HUES6 (cell line): Measurements from ENCODE around the gene ZNF365.
"Not testable (repeated sequence)": the region's sequence is repeated elsewhere in the genome, so short reads cannot be mapped to it uniquely, and the experiment has no call there.

Experiments used
- H3K27ac ChIP-seq: 2 replicates; pipeline ENCODE4 v1.7.0; 2013; ENCODE audit warnings: low read depth, mild to moderate bottlenecking, low read length, inconsistent platforms
- H3K27me3 ChIP-seq: 2 replicates; pipeline ENCODE4 v1.6.1; 2013; ENCODE audit warnings: low read length; ENCODE audit not compliant: control insufficient read depth, insufficient read depth
- H3K36me3 ChIP-seq: 2 replicates; pipeline ENCODE4 v1.6.1; 2013; ENCODE audit warnings: low read length; ENCODE audit not compliant: control insufficient read depth, insufficient read depth
- H3K4me1 ChIP-seq: 2 replicates; pipeline ENCODE4 v1.6.1; 2013; ENCODE audit warnings: low read length; ENCODE audit not compliant: control insufficient read depth, insufficient read depth
- H3K4me3 ChIP-seq: 2 replicates; pipeline ENCODE4 v1.5.1; 2013; ENCODE audit warnings: low read depth, low read length
- H3K9ac ChIP-seq: one replicate; pipeline ENCODE4 v1.6.1; 2013; ENCODE audit warnings: mild to moderate bottlenecking, low read length
- H3K9me3 ChIP-seq: 2 replicates; pipeline ENCODE4 v1.6.1; 2013; ENCODE audit warnings: low read depth, low read length; ENCODE audit not compliant: control insufficient read depth, insufficient read depth

The ZNF365 gene

GRCh38 chr10:62390497-62391176 is 16.5 kb downstream of the ZNF365 start:
- H3K27ac ChIP-seq: no peak overlapping the region
- no peaks in the 10 kb centered on the region for H3K9me3 ChIP-seq
- no peaks in the 10 kb centered on the region for H3K36me3 ChIP-seq
- 0 out of 2 replicates have a peak, but pooled peaks cover 3% of the 10 kb centered on the region for H3K4me1 ChIP-seq
- no peak overlapping the region for H3K9ac ChIP-seq
- H3K27me3 ChIP-seq: no peaks in the 10 kb centered on the region
- H3K4me3 ChIP-seq: no peak overlapping the region

- Histone ChIP-seq H3K27me3 (no peaks in the 10 kb centered on the region), H3K4me3 (no peak overlapping the region), H3K27ac (no peak overlapping the region), H3K36me3 (no peaks in the 10 kb centered on the region), H3K9ac (no peak overlapping the region), H3K4me1 (0 out of 2 replicates have a peak, but pooled peaks cover 3% of the 10 kb centered on the region), H3K9me3 (no peaks in the 10 kb centered on the region)
Observed at GRCh38 chr10:62393237-62393636, 19.1 kb downstream of the ZNF365 start.

- Histone ChIP-seq H3K36me3 (no peaks in the 10 kb centered on the region), H3K4me1 (no peaks in the 10 kb centered on the region), H3K4me3 (no peak overlapping the region), H3K27me3 (no peaks in the 10 kb centered on the region), H3K9ac (no peak overlapping the region), H3K27ac (no peak overlapping the region), H3K9me3 (no peaks in the 10 kb centered on the region)
Observed at GRCh38 chr10:62394556-62395018, 20.4 kb downstream of the ZNF365 start.

- no peak overlapping the region for H3K27ac ChIP-seq
- no peak overlapping the region for H3K4me3 ChIP-seq
- H3K9ac ChIP-seq: no peak overlapping the region
- H3K9me3 ChIP-seq: no peaks in the 10 kb centered on the region
- H3K27me3 ChIP-seq: no peaks in the 10 kb centered on the region
- H3K4me1 ChIP-seq: no peaks in the 10 kb centered on the region
- H3K36me3 ChIP-seq: no peaks in the 10 kb centered on the region
Observed at GRCh38 chr10:62395892-62396291, 21.7 kb downstream of the ZNF365 start.

GRCh38 chr10:62396864-62397263 is 22.7 kb downstream of the ZNF365 start:
- Histone ChIP-seq H3K27me3 (no peaks in the 10 kb centered on the region), H3K9ac (no peak overlapping the region), H3K36me3 (no peaks in the 10 kb centered on the region), H3K4me1 (no peaks in the 10 kb centered on the region), H3K4me3 (no peak overlapping the region), H3K27ac (no peak overlapping the region), H3K9me3 (no peaks in the 10 kb centered on the region)

- Histone ChIP-seq H3K27me3 (no peaks in the 10 kb centered on the region), H3K4me3 (no peak overlapping the region), H3K9me3 (no peaks in the 10 kb centered on the region), H3K4me1 (no peaks in the 10 kb centered on the region), H3K36me3 (no peaks in the 10 kb centered on the region), H3K9ac (no peak overlapping the region), H3K27ac (no peak overlapping the region)
Observed at GRCh38 chr10:62399211-62399610, 25.0 kb downstream of the ZNF365 start.

- Histone ChIP-seq H3K9me3 (peaks cover 4% of the 10 kb centered on the region; the same call in 1 of the 2 replicates), H3K27ac (no peak overlapping the region), H3K4me1 (no peaks in the 10 kb centered on the region), H3K27me3 (no peaks in the 10 kb centered on the region), H3K4me3 (no peak overlapping the region), H3K36me3 (no peaks in the 10 kb centered on the region), H3K9ac (no peak overlapping the region)
Observed at GRCh38 chr10:62402508-62402907, 28.3 kb downstream of the ZNF365 start.

GRCh38 chr10:62410528-62410927 is 36.4 kb downstream of the ZNF365 start:
- not testable (repeated sequence) for H3K4me1 ChIP-seq, H3K36me3 ChIP-seq, H3K9me3 ChIP-seq, H3K9ac ChIP-seq, H3K27ac ChIP-seq, H3K27me3 ChIP-seq, H3K4me3 ChIP-seq

GRCh38 chr10:62410934-62411333 is 36.8 kb downstream of the ZNF365 start:
- H3K9ac ChIP-seq, H3K4me1 ChIP-seq, H3K4me3 ChIP-seq, H3K27ac ChIP-seq, H3K9me3 ChIP-seq, H3K27me3 ChIP-seq, H3K36me3 ChIP-seq: not testable (repeated sequence)

GRCh38 chr10:62413048-62413447 is 38.9 kb downstream of the ZNF365 start:
- no peaks in the 10 kb centered on the region for H3K36me3 ChIP-seq
- no peak overlapping the region for H3K27ac ChIP-seq
- no peaks in the 10 kb centered on the region for H3K4me1 ChIP-seq
- H3K27me3 ChIP-seq: no peaks in the 10 kb centered on the region; the same call in 1 of the 2 replicates
- H3K9ac ChIP-seq: no peak overlapping the region
- no peaks in the 10 kb centered on the region for H3K9me3 ChIP-seq
- H3K4me3 ChIP-seq: no peak overlapping the region

GRCh38 chr10:62413652-62414051 is 39.5 kb downstream of the ZNF365 start:
- Histone ChIP-seq H3K27ac (no peak overlapping the region), H3K4me1 (no peaks in the 10 kb centered on the region), H3K4me3 (no peak overlapping the region), H3K9me3 (no peaks in the 10 kb centered on the region), H3K27me3 (no peaks in the 10 kb centered on the region; the same call in 1 of the 2 replicates), H3K9ac (no peak overlapping the region), H3K36me3 (no peaks in the 10 kb centered on the region)
